ENCODE data around the gene GALNT9.

- TF ChIP-seq CTCF (IDR thresholded peaks at IDR 0.05), result no peak
- TF ChIP-seq EZH2 (IDR thresholded peaks at IDR 0.05), result no peak
- TF ChIP-seq EZH2phosphoT487 (IDR thresholded peaks at IDR 0.05), result no peak
These were observed 142.3 kb downstream of the GALNT9 start for GRCh38 chr12:132186857-132187620.
